Occipital lobe (tissue), 2 donors: ENCODE data around the gene ZNF324B. TPM values are rescaled to one million over a fixed set of nuclear protein-coding genes. Genes with fewer than 3 reads are reported as not detected.
"Not testable (repeated sequence)": the region's sequence is repeated elsewhere in the genome, so short reads cannot be mapped to it uniquely, and the experiment has no call there.

Experiments
- DNase-seq: peaks from one replicate; lab custom pipeline; 2025; lab: John Stamatoyannopoulos, UW
- total RNA-seq: library from RNA; depleted of rRNA; stranded (reverse); fragments of >200 nt; gene quantifications from one replicate; pipeline ENCODE4 v1.2.3, GENCODE V29; 2014

Gene ZNF324B
- total RNA-seq, 1 donor from 2014 or later = 18.2 TPM

DNA sequence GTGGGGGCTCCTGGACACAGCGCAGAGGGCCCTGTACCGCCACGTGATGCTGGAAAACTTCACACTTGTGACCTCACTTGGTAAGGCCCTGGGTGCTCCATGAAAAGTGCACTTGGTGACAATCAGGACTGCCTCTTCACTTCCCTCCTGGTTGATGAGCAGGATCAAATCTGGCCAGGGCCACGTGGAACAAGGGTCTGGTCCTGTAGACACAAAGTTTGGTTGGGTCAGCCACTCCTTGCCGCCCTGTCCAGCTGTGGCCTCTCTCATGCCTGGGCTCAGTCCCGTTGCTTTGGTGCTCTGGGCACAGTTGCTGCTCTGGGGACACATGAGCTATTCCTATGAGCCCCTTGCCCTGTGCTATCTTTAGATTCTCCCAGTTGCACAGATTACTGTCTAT is 2.3 kb downstream of the ZNF324B start:
- DNase-seq = no peak

DNA sequence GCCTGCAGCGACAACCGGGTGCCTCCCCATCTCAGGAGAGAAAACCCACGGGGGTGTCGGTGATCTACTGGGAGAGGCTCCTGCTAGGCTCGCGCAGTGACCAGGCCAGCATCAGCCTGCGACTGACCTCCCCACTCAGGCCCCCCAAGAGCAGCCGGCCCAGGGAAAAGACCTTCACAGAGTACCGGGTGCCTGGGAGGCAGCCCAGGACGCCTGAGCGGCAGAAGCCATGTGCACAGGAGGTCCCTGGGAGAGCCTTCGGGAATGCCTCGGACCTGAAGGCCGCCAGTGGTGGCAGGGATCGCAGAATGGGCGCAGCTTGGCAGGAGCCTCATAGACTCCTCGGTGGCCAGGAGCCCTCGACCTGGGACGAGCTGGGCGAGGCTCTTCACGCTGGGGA is 3.9 kb downstream of the ZNF324B start:
- DNase-seq = no peak

DNA sequence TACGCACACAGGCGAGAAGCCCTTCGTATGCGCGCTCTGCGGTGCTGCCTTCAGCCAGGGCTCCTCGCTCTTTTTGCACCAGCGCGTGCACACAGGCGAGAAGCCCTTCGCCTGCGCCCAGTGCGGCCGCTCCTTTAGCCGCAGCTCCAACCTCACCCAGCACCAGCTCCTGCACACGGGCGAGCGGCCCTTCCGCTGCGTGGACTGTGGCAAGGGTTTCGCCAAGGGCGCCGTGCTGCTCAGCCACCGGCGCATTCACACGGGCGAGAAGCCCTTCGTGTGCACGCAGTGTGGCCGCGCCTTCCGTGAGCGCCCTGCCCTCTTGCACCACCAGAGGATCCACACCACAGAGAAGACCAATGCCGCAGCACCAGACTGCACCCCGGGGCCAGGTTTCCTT is 4.7 kb downstream of the ZNF324B start:
- DNase-seq = no peak

DNA sequence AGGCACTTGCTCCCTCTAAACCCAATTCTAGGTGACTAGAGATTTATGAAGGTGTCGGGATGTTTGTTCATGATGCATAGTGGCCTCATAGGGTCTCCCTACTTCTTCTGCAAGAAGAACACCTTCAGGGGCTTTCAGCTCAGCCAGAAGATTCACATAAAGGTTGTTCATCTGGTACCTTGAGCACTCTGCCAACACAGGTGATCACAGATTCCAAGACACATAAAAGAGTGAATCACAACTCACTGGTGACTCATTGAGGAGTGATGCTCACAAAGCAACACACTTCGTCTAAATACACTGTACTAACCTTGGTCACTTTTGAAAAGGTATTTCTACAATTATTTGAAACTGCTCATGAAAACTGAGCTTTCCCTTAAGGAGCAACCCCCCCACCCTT is 8.6 kb downstream of the ZNF324B start:
- no peak for DNase-seq

DNA sequence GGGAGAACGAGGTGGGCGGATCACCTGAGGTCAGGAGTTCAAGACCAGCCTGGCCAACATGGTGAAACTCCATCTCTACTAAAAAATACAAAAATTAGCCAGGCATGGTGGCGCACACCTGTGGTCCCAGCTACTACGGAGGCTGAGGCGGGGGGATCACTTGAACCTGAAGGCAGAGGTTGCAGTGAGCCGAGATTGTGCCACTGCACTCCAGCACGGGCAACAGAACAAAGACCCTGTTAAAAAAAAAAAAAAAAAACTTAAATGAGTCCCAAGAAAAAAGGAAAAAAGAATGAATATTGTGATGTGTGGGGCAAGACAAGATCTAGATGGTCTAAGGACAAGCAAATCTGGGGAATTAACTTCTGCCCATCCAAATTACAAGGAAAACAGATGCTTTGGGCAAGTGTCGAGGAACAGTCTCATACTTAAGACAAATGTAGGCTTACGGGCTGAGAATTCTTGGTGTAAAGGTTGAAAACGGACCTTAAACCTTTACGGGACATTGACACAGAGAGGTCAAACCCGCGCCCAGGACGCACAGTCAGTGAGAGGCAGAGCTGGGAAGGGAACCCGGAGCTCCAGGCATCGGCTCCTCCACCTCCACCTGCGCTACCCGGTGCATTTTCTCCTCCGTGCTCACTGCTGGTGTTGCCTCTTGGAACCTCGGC is 14.8 kb downstream of the ZNF324B start:
- DNase-seq = no peak

DNA sequence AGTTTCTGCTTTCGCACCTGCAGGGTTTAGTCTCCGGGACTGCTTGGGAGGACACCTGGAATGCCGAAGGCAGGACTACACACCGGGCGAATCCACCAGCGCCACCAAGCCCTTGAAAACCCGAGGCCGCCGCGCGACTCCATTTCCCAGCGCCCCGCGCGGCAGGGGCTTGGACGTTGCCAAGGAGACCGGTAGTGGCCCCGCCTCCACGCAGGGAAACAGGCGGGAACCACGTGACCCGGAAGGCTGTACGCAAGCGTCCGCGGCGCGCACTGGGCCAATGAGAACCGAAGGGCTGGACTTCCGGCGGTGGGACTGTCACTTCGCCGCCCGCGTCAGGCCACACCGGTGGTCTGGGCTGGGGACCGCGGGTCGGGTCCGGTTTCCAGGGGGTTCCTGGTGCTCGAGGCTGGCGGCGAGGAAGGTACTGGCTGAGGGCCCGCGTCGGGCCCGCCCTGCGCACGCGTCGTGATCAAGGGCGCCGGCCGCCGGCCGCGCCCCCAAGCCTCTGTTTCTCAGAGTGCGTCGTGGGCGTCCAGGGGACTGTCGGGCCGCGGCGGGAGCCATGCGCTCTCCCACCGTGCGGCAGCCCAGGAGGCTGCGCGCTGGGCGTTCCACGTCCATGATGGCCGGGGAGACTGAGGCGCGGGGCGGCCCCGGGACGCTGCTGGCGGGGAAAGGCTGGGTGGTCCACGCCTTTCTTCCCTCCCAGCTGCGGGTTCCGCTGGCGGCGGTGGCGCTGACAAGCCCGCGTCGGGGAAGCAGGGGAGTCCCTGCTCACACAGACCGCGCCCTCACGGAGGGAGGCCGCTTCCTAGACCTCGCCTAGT is 15.6 kb downstream of the ZNF324B start, which contains the start of gene ZNF324:
Gene ZNF324, plus strand, starts transcription at position 321 of the 830 bp plus-strand sequence. CDS start 2,106 bp downstream, outside the sequence.
- DNase-seq = peak; percentile 98

DNA sequence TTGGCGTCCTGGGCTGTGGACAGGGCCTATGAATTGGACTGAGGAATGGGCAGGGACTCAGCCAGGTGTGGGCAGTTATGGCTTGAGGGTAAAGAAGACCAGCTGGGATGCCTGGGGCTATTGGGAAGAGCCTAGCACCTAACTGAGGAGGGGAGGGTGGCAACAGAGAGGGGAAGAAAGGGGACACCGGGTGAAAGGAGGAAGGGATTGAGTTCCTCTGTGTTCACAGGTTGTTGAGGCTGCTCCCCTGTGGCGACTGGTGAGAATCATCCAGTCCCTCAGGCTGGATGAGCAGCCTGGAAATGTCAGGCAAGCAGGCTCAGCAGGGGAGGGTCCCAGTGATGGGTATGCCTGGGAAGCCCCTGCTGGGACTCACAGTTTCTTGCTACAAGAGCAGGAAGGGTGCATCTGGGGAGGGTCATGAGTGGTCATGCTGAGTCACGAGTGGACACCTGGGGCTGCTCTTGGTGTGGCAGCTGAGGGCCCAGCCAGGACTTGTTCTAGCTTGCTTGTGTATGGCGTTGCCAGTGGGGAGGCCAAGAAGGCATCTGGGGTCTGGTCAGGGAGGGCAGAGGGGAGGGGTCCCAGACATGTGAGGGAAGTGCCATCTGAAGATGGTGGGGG is 16.9 kb downstream of the ZNF324B start:
- no peak for DNase-seq

DNA sequence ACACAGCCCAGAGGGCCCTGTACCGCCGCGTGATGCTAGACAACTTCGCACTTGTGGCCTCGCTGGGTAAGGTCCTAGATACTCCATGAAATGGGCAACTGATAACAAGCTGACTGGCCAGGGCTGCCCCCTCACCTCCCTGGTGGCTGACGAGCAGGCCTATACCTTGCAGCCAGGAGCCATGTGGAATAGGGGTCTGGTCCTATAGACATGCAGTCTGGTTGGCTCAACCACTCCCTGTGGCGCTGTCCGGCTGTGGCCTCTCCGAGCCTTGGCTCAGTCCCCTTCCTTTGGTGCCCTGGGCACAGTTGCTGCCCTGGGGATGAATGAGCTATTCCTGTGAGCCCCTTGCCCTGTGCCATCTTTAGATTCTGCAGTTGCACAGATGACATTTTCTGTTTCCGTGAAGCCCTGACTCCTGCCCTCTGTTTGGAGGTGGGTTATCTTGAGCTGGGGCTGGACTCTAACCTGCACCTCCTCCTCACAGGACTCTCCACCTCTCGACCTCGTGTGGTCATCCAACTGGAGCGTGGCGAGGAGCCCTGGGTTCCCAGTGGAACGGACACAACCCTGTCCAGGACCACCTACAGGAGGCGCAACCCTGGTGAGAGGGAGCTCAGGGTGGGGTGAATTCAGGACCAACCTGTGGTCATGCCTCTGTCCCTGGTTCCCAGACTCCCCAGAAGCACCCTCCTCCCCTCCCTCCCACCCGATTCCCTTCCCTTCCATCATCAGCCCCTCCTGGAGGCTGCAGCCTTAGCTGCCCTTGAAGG is 18.0 kb downstream of the ZNF324B start:
- no peak for DNase-seq

DNA sequence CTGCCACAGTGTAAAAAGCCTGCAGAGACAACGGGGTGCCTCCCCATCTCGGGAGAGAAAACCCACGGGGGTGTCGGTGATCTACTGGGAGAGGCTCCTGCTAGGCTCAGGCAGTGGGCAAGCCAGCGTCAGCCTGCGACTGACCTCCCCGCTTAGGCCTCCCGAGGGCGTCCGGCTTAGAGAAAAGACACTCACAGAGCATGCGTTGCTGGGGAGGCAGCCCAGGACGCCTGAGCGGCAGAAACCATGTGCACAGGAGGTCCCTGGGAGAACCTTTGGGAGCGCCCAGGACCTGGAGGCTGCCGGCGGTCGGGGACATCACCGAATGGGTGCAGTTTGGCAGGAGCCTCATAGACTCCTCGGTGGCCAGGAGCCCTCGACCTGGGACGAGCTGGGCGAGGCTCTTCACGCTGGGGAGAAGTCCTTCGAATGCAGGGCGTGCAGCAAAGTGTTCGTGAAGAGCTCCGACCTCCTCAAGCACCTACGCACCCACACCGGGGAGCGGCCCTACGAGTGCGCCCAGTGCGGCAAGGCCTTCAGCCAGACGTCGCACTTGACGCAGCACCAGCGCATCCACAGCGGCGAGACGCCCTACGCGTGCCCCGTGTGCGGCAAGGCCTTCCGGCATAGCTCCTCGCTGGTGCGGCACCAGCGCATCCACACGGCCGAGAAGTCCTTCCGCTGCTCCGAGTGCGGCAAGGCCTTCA is 19.6 kb downstream of the ZNF324B start:
- DNase-seq = not testable (repeated sequence)

DNA sequence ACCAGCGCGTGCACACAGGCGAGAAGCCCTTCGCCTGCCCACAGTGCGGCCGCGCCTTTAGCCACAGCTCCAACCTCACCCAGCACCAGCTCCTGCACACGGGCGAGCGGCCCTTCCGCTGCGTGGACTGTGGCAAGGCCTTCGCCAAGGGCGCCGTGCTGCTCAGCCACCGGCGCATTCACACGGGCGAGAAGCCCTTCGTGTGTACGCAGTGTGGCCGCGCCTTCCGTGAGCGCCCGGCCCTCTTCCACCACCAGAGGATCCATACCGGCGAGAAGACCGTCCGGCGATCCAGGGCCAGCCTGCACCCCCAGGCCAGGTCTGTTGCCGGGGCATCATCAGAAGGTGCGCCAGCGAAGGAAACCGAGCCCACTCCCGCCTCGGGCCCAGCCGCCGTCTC is 20.3 kb downstream of the ZNF324B start:
- no peak for DNase-seq

DNA sequence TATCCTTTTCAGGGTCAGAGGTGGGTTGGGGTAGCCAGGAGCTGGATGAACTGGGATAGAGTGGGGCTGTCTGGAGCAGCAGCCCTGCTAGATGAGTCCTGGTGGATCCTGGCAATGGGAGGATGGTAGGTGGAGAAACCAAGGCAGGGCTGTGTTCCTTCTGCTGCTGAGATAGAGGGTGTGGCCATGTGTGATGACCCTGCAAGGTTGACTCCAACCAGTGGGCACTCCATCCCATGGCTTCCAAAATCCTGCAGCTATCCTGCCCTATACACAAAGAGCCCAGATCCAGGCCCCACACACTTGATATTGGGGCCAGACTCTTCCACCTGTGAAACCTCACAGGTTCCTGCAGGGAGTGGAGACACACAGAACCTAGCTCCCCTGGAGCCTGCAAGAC is 22.4 kb downstream of the ZNF324B start:
- DNase-seq = no peak

DNA sequence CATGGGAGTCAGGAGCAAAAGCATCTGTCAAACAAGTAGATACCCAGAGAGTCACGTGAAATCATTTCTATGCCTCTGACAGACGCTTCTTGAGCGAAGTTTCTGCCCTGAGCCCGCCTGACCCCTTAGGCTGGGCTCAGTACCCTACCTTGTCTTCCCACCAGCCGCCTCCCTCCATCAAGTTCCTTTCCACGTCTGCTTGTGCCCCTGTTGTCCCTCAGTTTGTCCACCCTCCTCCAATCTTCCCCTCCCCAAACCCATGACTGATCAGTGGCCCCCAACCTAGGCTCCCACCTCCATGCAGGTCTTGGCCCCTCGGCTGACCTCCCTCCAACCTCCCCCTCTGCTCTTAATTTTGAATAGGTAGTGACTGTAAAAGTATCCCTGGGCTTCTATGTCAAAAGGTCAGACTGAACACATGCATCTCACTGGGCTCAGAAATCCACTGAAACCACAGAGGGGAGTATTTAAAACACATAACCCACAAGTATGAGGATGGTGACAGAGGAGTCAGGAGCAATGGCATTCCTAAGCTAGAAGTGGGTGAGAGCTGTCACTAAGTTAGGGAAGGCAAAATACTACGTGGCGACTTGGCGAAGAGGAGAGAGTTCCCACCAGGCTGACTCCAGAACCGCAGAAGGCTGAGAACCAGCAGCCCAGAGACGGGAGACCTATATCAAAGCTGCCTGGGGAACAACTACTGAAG is 23.0 kb downstream of the ZNF324B start:
- no peak for DNase-seq

DNA sequence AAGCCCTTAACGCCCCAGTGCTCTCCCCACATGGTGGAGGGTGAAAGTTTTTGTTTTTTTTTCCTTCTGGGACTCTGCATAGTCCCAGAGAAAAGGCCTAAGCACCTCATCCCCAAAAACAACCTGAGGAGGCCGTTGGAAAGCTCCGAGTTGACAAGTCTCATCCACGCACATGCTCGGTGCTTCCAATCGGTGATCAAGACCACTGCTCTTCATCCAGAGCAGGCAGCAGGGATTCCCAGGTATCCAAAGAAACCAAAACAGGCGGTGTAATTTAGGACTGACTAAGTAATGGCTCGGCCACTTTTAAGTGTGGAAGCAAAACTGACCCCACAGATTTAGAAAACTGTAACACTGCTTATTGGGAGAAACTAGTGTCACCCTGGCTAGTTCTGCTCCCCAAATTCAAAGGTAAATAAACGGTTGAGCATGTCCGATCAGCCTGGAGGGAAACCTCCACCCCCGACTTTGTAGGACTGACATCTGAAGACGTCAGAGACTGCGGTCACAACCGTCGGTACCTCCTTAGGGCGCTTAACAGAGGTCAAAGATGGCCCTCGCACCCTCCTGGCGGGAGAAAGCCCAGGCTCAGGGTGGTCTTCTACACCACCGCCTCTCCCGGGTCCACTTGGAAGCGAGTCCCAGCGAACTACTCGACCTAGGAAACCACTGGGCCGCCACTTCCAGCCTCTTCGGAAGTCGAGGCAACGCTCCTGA is 23.7 kb downstream of the ZNF324B start:
- no peak for DNase-seq

DNA sequence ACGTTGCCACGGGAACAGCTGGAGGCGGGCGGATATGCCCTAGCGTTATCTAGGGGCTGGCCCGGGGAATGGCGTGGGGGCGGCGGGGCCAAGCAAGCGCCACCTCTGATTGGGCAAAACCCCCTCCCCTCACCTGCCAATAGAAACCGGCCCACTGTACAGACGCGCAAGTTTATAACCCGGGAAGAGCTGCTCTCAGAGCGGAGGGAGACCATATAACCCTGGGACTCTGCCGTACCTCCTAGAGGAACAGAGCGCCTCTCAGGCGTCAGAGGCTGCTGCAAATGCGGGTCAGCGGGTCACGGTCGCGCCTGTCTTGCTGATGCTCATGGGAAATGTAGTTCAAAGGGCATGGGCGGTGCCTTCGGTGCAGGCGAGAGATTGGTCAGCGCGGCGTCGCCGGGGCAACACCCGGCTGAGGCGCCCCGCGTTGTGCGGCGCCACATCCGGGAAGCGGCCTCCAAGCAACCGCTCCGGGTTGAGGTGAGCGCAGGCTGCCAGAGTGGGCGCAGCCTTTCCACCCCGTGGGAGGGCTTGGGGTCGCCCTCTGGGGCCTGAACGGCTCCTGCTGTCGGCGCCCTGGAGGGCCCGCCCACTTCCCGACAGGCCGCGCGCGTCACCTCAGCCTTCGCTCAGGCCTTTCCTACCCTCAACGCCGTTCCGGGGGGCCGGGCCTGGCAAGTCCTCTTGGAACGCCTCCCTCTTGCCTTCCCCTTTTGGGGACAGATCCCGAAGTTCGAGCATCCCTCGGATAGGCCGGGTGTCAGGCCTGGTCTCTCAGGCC is 24.5 kb downstream of the ZNF324B start, which contains the start of gene ZNF446:
Gene ZNF446, plus strand, starts transcription at position 639 of the 784 bp plus-strand sequence. CDS start 867 bp downstream, outside the sequence.
- DNase-seq = peak; percentile 95

DNA sequence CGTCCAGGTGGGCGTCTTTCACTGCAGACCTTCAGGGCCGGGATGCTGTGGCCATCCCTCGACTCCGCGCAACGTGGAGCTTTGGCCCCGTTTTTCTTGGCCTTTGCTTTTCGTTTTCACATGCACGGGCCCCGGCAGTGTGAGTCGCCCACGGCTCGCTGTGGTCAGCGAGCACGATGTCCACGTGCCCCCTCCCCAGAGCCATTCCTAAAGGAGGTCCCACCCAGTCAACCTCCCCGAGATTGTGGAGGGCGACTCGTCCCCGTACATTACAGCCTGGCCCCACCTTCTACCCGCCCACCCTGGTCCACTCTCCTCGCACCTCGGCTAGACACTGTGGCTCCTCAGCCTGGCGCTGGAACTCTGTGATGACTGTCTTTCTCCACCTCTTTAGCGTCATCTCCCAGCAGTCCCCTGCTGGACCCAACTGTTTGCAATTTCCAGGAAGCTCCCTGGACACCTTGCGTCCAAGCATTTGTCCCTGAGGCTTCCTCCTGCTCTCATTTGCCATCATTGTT is 25.1 kb downstream of the ZNF324B start:
- DNase-seq = no peak

DNA sequence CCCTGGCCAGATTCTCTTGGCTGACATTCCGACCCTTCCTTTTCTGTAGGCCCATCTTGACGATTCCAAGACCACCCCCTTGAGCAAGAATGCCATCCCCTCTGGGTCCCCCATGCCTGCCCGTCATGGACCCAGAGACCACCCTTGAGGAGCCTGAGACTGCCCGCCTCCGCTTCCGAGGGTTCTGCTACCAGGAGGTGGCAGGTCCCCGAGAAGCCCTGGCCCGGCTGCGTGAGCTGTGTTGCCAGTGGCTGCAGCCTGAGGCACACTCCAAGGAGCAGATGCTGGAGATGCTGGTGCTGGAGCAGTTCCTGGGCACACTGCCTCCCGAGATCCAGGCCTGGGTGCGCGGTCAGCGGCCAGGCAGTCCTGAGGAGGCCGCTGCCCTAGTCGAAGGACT is 25.7 kb downstream of the ZNF324B start:
- DNase-seq = no peak

DNA sequence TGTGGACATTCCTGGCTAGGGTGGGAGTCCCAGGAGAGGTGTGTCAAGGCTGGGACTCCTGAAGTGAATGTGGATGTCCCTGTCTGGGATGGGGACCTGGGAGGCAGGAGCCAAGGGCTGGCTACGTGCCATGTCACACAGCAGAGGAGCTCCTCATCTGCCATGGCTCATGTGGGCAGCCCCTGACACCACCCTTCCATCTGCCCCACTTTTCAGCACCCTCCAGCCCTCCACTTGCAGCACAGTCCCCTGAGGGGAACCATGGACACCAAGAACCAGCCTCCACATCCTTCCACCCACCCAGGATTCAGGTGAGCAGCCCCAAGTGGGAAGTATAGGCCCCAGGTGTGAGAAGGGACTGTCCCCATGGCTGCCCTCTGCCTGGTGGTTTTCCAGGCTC is 26.4 kb downstream of the ZNF324B start:
- DNase-seq = no peak

DNA sequence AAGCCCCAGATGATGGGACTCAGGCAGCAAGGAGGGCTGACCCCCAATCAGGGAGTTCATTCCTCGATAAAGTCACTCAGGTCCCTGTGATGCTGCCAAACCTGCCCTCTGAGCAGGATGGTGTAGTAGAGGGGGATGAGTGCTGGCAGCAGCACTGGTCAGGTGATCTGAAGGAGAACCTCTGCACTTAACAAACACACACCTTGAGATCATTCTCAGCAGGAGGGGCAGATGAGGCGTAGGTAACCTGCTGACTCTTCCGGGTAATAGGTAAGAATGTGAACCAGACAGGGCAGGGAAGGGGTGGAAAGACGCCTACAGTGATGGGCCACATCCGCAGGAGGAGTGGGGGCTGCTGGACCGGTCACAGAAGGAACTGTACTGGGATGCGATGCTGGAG is 27.9 kb downstream of the ZNF324B start:
- DNase-seq = no peak
